PC-3 (cell line): ENCODE results near the gene EVL. TPM values are rescaled to one million over a fixed set of nuclear protein-coding genes. Genes with fewer than 3 reads are reported as not detected.

ENCODE experiments used
- ATAC-seq: fragments of 200-7000 bp; cut with Tn5 transposase; 2 replicates; pipeline ENCODE4 v1.9.1; 2020; ENCODE audit warnings: mild to moderate bottlenecking, moderate library complexity
- BruUV-seq: library from RNA; stranded (reverse); fragments of 400-500 nt; replicated peaks from 2 replicates; lab custom pipeline; 2021; lab: Mats Ljungman, UMichigan
- CTCF ChIA-PET: fragments of 300-600 bp; sonication (Branson Sonifier 250); formaldehyde crosslinking; loops from one replicate; lab custom pipeline; 2022; ENCODE audit warnings: antibody characterized with exemption; lab: Charles Lee
- POLR2A ChIA-PET: fragments of 300-600 bp; sonication (Branson Sonifier 250); formaldehyde crosslinking; loops from one replicate; lab custom pipeline; 2022; ENCODE audit warnings: antibody characterized with exemption; ENCODE audit not compliant: unreplicated experiment; lab: Charles Lee
- DNase-seq: peaks from one replicate; pipeline ENCODE4 v3.0.0-alpha.2; 2015
- H2AFZ ChIP-seq: fragments of 300-600 bp; sonication (generic); 2 replicates; pipeline ENCODE4 v1.6.0; 2016; ENCODE audit warnings: antibody characterized with exemption, low read length
- H3F3A ChIP-seq: fragments of 300-600 bp; sonication (generic); one replicate; pipeline ENCODE4 v1.6.0; 2017; ENCODE audit warnings: antibody characterized with exemption, low read length, control low read depth, mild to moderate bottlenecking; ENCODE audit not compliant: unreplicated experiment
- H3K27ac ChIP-seq: fragments of 300-600 bp; sonication (generic); 2 replicates; pipeline ENCODE4 v1.5.1; 2016; ENCODE audit warnings: mild to moderate bottlenecking, low read length
- H3K27me3 ChIP-seq: fragments of 300-600 bp; sonication (generic); 2 replicates; pipeline ENCODE4 v1.6.1; 2016; ENCODE audit warnings: low read length, mixed read lengths
- H3K36me3 ChIP-seq: fragments of 300-600 bp; sonication (generic); 2 replicates; pipeline ENCODE4 v1.6.1; 2016; ENCODE audit warnings: low read depth, mixed run types, low read length, mixed read lengths
- H3K4me1 ChIP-seq: fragments of 300-600 bp; sonication (generic); 2 replicates; pipeline ENCODE4 v1.5.1; 2016; ENCODE audit warnings: low read length; ENCODE audit not compliant: insufficient read depth
- H3K4me2 ChIP-seq: fragments of 300-600 bp; sonication (generic); 2 replicates; pipeline ENCODE4 v1.6.0; 2016; ENCODE audit warnings: low read length
- H3K4me3 ChIP-seq: fragments of 300-600 bp; sonication (generic); 2 replicates; pipeline ENCODE4 v1.5.1; 2016; ENCODE audit warnings: mild to moderate bottlenecking, low read length, mixed read lengths
- H3K79me2 ChIP-seq: fragments of 300-600 bp; sonication (generic); 2 replicates; pipeline ENCODE4 v1.6.1; 2017; ENCODE audit warnings: low read length, mixed read lengths
- H3K9ac ChIP-seq: fragments of 300-600 bp; sonication (generic); 2 replicates; pipeline ENCODE4 v1.6.0; 2016; ENCODE audit warnings: mild to moderate bottlenecking, low read length
- H3K9me2 ChIP-seq: fragments of 300-600 bp; sonication (generic); replicated peaks from 2 replicates; pipeline ENCODE4 v1.6.1; 2016; ENCODE audit warnings: mixed run types, low read length, mixed read lengths
- H3K9me3 ChIP-seq: fragments of 300-600 bp; sonication (generic); 2 replicates; pipeline ENCODE4 v1.6.1; 2016; ENCODE audit warnings: low read length, mixed read lengths
- H4K20me1 ChIP-seq: fragments of 300-600 bp; sonication (generic); 2 replicates; pipeline ENCODE4 v1.6.1; 2016; ENCODE audit warnings: low read length, mixed read lengths
- EZH2 ChIP-seq: fragments of 300-600 bp; sonication (generic); IDR thresholded peaks from one replicate; pipeline ENCODE4 v1.6.1; 2017; ENCODE audit warnings: antibody characterized with exemption, mild to moderate bottlenecking, low read length; ENCODE audit not compliant: unreplicated experiment
- EZH2phosphoT487 ChIP-seq: fragments of 300-600 bp; sonication (generic); IDR thresholded peaks from 2 replicates; pipeline ENCODE4 v1.6.1; 2018; ENCODE audit warnings: mild to moderate bottlenecking, antibody characterized with exemption, low read length, borderline replicate concordance
- intact Hi-C: fragments of 100-400 bp; cut with micrococcal nuclease; formaldehyde crosslinking; loops from 2 replicates; pipeline ENCODE4 v1.9.0; 2023
- total RNA-seq: library from RNA; depleted of rRNA; stranded (reverse); fragments of >200 nt; gene quantifications from 2 replicates; pipeline ENCODE4 v1.2.3, GENCODE V29; 2014
- TF ChIP-seq, protein P1 (sequence below): fragments of 300-600 bp; sonication (generic); conservative IDR thresholded peaks from 2 replicates; pipeline ENCODE4 v1.5.1; 2017; ENCODE audit warnings: antibody characterized with exemption, low read depth, mild to moderate bottlenecking, low read length

EVL gene
- total RNA-seq, 1 experiment from 2014 or later, result 26.5 TPM

DNA sequence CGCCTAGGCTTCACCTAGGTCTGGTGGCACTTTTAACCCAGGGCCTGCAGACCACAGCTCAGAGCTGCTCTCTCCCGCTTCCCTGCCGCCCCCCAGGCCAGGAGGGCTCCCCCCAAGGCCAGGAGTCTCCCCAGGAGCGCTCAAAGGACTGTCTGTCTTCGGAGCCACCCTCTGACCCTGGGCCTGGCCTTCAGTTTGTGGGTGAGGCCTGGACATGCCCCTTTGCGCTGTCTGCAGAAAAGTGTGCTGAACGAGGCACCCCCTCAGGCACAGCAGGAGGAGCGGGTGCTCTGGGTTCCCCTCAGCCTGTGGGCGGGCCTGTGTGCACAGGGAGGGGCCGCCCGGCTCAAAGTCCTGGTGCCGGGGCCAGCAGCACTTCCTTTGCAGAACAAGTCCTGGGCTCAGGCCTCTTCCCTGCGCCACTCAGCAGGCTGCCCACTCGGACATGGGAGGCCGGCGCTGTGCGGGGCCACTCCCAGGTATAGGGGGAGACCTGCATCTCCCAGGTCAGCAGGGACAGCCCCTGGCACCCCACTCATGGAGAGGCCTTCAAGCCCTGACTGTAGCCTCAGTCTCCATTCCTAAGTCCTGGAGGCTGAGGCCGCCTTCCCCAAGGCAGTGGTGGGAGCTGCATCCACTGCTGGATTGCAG, 79.9 kb downstream of the EVL start:
- Histone ChIP-seq H3K4me3 (no peak overlapping the region), H2AFZ (no peak overlapping the region), H3K27me3 (no peaks in the 10 kb centered on the region), H3K79me2 (no peaks in the 10 kb centered on the region), H4K20me1 (no peaks in the 10 kb centered on the region), H3K27ac (no peak overlapping the region), H3K9me3 (no peaks in the 10 kb centered on the region), H3K9me2 (no peaks in the 10 kb centered on the region), H3K4me2 (no peak overlapping the region), H3K9ac (no peak overlapping the region), H3F3A (no peaks in the 10 kb centered on the region), H3K36me3 (no peaks in the 10 kb centered on the region), H3K4me1 (peaks cover 6% of the 10 kb centered on the region; the same call in 1 of the 2 replicates)
- intact Hi-C loops, result no loop called here
- no peak for DNase-seq
- ChIA-PET CTCF (no interaction called here), POLR2A (no interaction called here)
- BruUV-seq, result no TSS peak
- no peak for ATAC-seq
- TF ChIP-seq, protein P1, sequence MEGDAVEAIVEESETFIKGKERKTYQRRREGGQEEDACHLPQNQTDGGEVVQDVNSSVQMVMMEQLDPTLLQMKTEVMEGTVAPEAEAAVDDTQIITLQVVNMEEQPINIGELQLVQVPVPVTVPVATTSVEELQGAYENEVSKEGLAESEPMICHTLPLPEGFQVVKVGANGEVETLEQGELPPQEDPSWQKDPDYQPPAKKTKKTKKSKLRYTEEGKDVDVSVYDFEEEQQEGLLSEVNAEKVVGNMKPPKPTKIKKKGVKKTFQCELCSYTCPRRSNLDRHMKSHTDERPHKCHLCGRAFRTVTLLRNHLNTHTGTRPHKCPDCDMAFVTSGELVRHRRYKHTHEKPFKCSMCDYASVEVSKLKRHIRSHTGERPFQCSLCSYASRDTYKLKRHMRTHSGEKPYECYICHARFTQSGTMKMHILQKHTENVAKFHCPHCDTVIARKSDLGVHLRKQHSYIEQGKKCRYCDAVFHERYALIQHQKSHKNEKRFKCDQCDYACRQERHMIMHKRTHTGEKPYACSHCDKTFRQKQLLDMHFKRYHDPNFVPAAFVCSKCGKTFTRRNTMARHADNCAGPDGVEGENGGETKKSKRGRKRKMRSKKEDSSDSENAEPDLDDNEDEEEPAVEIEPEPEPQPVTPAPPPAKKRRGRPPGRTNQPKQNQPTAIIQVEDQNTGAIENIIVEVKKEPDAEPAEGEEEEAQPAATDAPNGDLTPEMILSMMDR, result no peak
- no peak for TF ChIP-seq EZH2
- TF ChIP-seq EZH2phosphoT487, result no peak

DNA sequence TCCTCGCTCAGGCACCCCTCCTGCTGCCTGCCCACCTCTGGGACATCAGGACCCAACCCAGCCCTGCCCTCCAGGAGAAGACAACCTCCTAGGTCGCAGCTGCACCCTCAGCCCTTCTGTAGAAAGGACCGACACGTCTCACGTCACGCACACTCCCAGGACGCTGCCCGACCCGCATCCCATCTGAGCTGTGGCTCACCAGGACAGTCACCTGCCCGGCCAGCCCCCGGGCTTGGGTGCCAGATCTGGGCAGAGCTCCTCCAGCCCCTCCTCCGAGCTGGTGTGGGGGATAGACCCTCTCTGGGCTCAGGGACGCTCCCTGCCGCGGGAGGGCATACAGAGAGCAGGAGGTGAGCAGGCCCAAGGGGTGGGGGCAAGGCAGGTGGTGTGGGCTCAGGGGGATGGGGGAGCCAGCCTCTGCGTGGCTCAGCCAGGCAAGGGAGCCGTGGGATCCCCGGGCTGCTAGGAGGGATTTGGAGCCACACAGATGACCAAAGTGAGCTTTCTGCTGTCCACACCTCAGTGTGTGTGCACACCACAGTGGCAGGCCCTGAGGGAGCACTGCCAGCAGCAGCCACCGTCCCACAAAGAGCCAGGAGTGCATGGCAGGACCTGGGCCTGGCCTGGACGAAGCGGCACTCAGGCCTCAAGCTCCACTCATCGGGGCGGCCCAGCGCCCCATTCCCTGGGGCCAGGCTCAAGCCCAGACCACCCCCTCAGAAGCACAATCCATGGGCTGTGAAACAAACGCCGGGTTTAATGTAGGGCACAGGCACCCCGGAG, 80.7 kb downstream of the EVL start:
- H3K9me3 ChIP-seq, result no peaks in the 10 kb centered on the region
- H3K27ac ChIP-seq, result no peak overlapping the region
- no peak overlapping the region for H2AFZ ChIP-seq
- intact Hi-C loops, result no loop called here
- no peak overlapping the region for H3K9ac ChIP-seq
- H4K20me1 ChIP-seq, result no peaks in the 10 kb centered on the region
- H3K4me3 ChIP-seq, result no peak overlapping the region
- BruUV-seq, result no TSS peak
- H3K4me1 ChIP-seq, result peaks cover 12% of the 10 kb centered on the region
- ChIA-PET CTCF (no interaction called here), POLR2A (no interaction called here)
- ATAC-seq, result no peak
- no peaks in the 10 kb centered on the region for H3K79me2 ChIP-seq
- H3K27me3 ChIP-seq, result no peaks in the 10 kb centered on the region
- H3K9me2 ChIP-seq, result no peaks in the 10 kb centered on the region
- TF ChIP-seq EZH2 (no peak), EZH2phosphoT487 (no peak)
- TF ChIP-seq, protein P1, result no peak
- H3K36me3 ChIP-seq, result no peaks in the 10 kb centered on the region
- no peak for DNase-seq
- no peak overlapping the region for H3K4me2 ChIP-seq
- H3F3A ChIP-seq, result no peaks in the 10 kb centered on the region

DNA sequence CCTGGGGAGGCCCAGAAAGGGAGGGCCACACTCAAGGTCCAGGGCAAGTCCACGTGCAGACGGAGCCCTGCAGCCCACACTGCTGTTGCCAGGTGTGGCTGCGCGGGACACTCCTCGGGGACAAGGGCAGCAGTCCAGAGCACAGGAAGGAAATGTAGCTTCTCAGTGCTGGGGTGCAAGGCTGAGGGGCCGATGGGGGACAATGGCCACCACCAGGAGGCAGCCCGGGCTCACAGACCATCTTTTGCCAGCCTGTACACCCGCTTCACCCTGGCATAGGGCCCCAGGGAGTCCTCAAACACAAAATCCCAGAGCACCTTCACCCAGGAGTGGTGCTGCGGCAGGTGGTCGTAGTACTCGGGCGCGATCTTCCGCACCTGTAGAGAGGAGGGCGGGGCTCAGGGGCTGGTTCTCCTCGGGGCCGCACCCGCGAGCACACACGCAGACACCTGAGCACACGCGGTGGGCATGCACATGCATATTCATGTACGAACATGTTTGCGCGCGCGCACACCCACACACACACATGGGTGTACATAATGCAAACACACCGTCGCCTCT, 81.4 kb downstream of the EVL start:
- H2AFZ ChIP-seq, result no peak overlapping the region
- ChIA-PET POLR2A (no interaction called here), CTCF (no interaction called here)
- no peaks in the 10 kb centered on the region for H3K9me2 ChIP-seq
- DNase-seq (no peak), ATAC-seq (no peak)
- H3K9me3 ChIP-seq, result no peaks in the 10 kb centered on the region
- H3K4me1 ChIP-seq, result peaks cover 12% of the 10 kb centered on the region
- H4K20me1 ChIP-seq, result no peaks in the 10 kb centered on the region
- no TSS peak for BruUV-seq
- TF ChIP-seq EZH2phosphoT487 (no peak), EZH2 (no peak)
- TF ChIP-seq, protein P1, result no peak
- no peaks in the 10 kb centered on the region for H3K79me2 ChIP-seq
- no peak overlapping the region for H3K9ac ChIP-seq
- H3K4me2 ChIP-seq, result no peak overlapping the region
- no peak overlapping the region for H3K4me3 ChIP-seq
- intact Hi-C loops, result no loop called here
- no peak overlapping the region for H3K27ac ChIP-seq
- H3F3A ChIP-seq, result no peaks in the 10 kb centered on the region
- no peaks in the 10 kb centered on the region for H3K36me3 ChIP-seq
- H3K27me3 ChIP-seq, result no peaks in the 10 kb centered on the region
